Right ventricle myocardium superior (tissue), 1 donor: Measurements from ENCODE around the gene TOP3A. TPM values are rescaled to one million over a fixed set of nuclear protein-coding genes. Genes with fewer than 3 reads are reported as not detected.
A peak's percentile ranks its signal among the peaks of the same experiment; 100 is the strongest.

Experiments
- ATAC-seq: fragments of 200-7000 bp; cut with Tn5 transposase; one replicate; pipeline ENCODE4 v1.9.1; 2020; ENCODE audit warnings: mild to moderate bottlenecking; ENCODE audit not compliant: poor library complexity
- DNase-seq: peaks from one replicate; pipeline ENCODE4 v3.0.0-alpha.2; 2020
- intact Hi-C: fragments of 100-400 bp; cut with DNase I; formaldehyde crosslinking; loops from one replicate; pipeline ENCODE4 v1.11.2; 2022
- microRNA-seq: library from miRNA; unstranded; fragments of <30 nt; microRNA quantifications from one replicate; pipeline ENCODE4 v1.2.0, GENCODE V29; 2020
- total RNA-seq: library from RNA; stranded (reverse); fragmentation: NEBNext Ultra II Directional; extraction: Animal tissue kit (Norgen Biotek cat#: 25700); gene quantifications from one replicate; pipeline ENCODE4 v1.2.1, GENCODE V29; 2021
- donor health status: DM: no; HTN: yes; CAD: no; lungs with severe emphysema.

TOP3A gene
- total RNA-seq, 1 donor from 2014 or later, result 8.1 TPM

DNA sequence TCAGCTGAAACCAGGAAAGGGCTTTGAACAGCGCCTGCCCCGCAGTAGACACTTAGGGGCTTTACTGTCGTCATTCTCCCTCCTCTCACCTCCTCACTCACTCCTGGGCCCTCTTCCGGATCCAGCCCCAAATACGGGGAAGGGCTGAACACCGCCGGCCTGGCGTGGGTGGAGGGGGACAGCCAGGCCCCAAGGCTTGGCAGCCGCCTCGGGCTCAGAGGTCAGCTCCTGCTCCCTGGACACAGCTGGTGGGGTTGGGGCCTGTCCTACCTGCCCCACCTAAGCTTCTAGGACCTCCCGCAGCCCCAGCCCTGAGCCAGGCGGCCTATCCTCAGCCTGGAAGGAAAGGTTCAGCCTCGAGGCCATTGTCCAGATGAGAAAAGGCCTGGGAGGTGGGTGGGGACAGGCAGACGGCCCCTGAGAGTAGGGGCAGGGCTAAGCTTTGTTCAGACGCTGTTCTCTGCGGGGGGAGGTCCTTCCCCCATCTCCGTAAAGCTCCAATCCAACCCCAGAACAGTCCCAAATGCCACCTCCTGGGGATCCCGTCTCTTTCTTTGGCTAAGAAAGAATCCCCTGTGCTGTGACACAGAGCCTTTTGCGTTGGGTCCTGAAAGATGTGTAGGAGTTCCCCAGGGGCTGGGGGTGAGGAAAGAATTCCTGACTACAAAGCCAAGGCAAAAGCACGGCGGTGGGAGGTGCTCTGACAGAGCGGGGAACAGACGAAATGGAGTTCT is 90.2 kb downstream of the TOP3A start:
- peak; percentile 54 for ATAC-seq
- intact Hi-C loops, result no loop called here
- DNase-seq, result peak; percentile 54

DNA sequence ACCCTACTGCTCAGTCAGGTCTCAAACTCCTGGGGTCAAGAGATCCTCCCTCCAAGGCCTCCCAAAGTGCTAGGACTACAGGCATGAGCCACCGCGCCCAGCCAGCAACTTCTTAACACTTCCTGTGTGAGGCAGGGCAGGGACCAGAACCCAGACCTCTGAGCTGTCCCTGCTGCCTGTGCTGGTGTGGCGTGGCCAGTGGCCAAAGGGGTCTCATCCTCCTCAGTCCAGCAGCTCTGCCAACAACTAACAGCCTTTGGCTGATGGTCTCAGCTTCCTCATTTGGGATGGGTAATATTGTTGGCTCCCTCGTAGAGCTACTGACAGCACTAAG is 90.8 kb downstream of the TOP3A start:
- DNase-seq (no peak), ATAC-seq (no peak)
- intact Hi-C loops, result no loop called here

Small RNAs within 50 kb of the gene (microRNA-seq; reads per million reads assigned to microRNA genes)
- not detected for gene MIR6778

Other genes starting within 250 kb of the TOP3A start
- gene DRG2, start 227.0 kb downstream of the TOP3A start, total RNA-seq, result 20.2 TPM
- gene MYO15A, start 206.2 kb downstream of the TOP3A start, total RNA-seq, result 0.11 TPM
- gene ALKBH5, start 131.2 kb downstream of the TOP3A start, total RNA-seq, result 179 TPM
- 7.9 TPM for gene LLGL1, start 89.4 kb downstream of the TOP3A start, total RNA-seq
- gene FLII, start 56.3 kb downstream of the TOP3A start, total RNA-seq, result 269 TPM
- 32.7 TPM for gene MIEF2, start 54.3 kb downstream of the TOP3A start, total RNA-seq
- gene SMCR8, start 299 bp upstream of the TOP3A start, total RNA-seq, result 11.5 TPM
- 10.0 TPM for gene SHMT1, start 48.6 kb upstream of the TOP3A start, total RNA-seq
- gene EVPLL, start 62.8 kb upstream of the TOP3A start, total RNA-seq, result not detected
- gene LGALS9C, start 161.8 kb upstream of the TOP3A start, total RNA-seq, result not detected